Thoracic aorta (tissue), 2 donors: ENCODE measurements around the gene TTC23L. TPM values are rescaled to one million over a fixed set of nuclear protein-coding genes. Genes with fewer than 3 reads are reported as not detected.

Experiments used
- ATAC-seq: fragments of 150-250 bp; one replicate; pipeline ENCODE4 v1.8.0; 2017; ENCODE audit warnings: low read depth; ENCODE audit not compliant: insufficient number of reproducible peaks, low FRiP score
- DNase-seq: peaks from one replicate; pipeline ENCODE4 v3.0.0-alpha.2; 2020; ENCODE audit warnings: low spot score
- H3K27ac ChIP-seq, 2 donors: fragments of 200-600 bp; sonication (generic); 1 replicate in 1 of 2; 2 replicates in 1 of 2; pipeline ENCODE4 v1.5.1; 2016; ENCODE audit warnings: mild to moderate bottlenecking in 2 of 2, moderate library complexity in 2 of 2
- H3K27me3 ChIP-seq: fragments of 200-600 bp; sonication (generic); replicated peaks from 2 replicates; pipeline ENCODE4 v1.6.0; 2016; ENCODE audit warnings: mild to moderate bottlenecking; ENCODE audit not compliant: insufficient read depth
- H3K36me3 ChIP-seq: fragments of 200-600 bp; sonication (generic); one replicate; pipeline ENCODE4 v1.5.1; 2016
- H3K4me1 ChIP-seq, 2 donors: fragments of 200-600 bp; sonication (generic); 1 replicate in 1 of 2; 2 replicates in 1 of 2; pipeline versions ENCODE4 v1.5.1 to v1.6.0; 2016; ENCODE audit warnings: low read depth in 2 of 2, mild to moderate bottlenecking in 1 of 2; ENCODE audit not compliant: control insufficient read depth in 1 of 2
- H3K4me3 ChIP-seq: fragments of 200-600 bp; sonication (generic); 2 replicates; pipeline ENCODE4 v1.5.1; 2016; ENCODE audit warnings: mild to moderate bottlenecking
- H3K9me3 ChIP-seq: fragments of 200-600 bp; sonication (generic); 2 replicates; pipeline ENCODE4 v1.5.1; 2016
- CTCF ChIP-seq: fragments of 200-600 bp; sonication (generic); IDR thresholded peaks from one replicate; pipeline ENCODE4 v1.5.1; 2019; ENCODE audit warnings: antibody characterized with exemption
- total RNA-seq, 2 donors: library from RNA; depleted of rRNA; stranded (reverse); fragments of >200 nt; gene quantifications; one replicate each; pipeline versions ENCODE4 v1.1.0 to v1.2.3, GENCODE V29; 2016

Gene TTC23L
- total RNA-seq, 2 donors from 2014 or later: 3.7 TPM; not detected in 1

- ATAC-seq (no peak), DNase-seq (no peak)
- peaks cover 4 to 15% of the 10 kb centered on the region in 2 donors for H3K4me1 ChIP-seq
- no peak overlapping the region for H3K27ac ChIP-seq
- H3K27me3 ChIP-seq: no peaks in the 10 kb centered on the region
- H3K4me3 ChIP-seq: no peak overlapping the region
- no peaks in the 10 kb centered on the region for H3K9me3 ChIP-seq
- no peak for TF ChIP-seq CTCF
- H3K36me3 ChIP-seq: no peaks in the 10 kb centered on the region
These were observed 3.6 kb downstream of the TTC23L start for GRCh38 chr5:34842554-34842953.

- H3K27ac ChIP-seq: no peak overlapping the region
- no peaks in the 10 kb centered on the region for H3K36me3 ChIP-seq
- H3K4me3 ChIP-seq: no peak overlapping the region
- no peak for TF ChIP-seq CTCF
- no peaks in the 10 kb centered on the region for H3K9me3 ChIP-seq
- H3K27me3 ChIP-seq: no peaks in the 10 kb centered on the region
- peaks cover 4 to 9% of the 10 kb centered on the region in 2 donors for H3K4me1 ChIP-seq
- ATAC-seq: no peak
- DNase-seq: no peak
These were observed 4.5 kb downstream of the TTC23L start for GRCh38 chr5:34843497-34843896.

- no peaks in the 10 kb centered on the region for H3K36me3 ChIP-seq
- no peaks in the 10 kb centered on the region for H3K27me3 ChIP-seq
- no peak overlapping the region for H3K4me3 ChIP-seq
- no peaks in the 10 kb centered on the region for H3K9me3 ChIP-seq
- ATAC-seq (no peak), DNase-seq (no peak)
- peaks cover 4 to 6% of the 10 kb centered on the region in 2 donors for H3K4me1 ChIP-seq
- no peak for TF ChIP-seq CTCF
- H3K27ac ChIP-seq: no peak overlapping the region
These were observed 5.1 kb downstream of the TTC23L start for GRCh38 chr5:34844106-34844505.

GRCh38 chr5:34844999-34845398 is 6.0 kb downstream of the TTC23L start:
- no peak overlapping the region for H3K4me3 ChIP-seq
- H3K27me3 ChIP-seq: no peaks in the 10 kb centered on the region
- H3K27ac ChIP-seq: no peak overlapping the region
- ATAC-seq: no peak
- TF ChIP-seq CTCF: no peak
- DNase-seq: no peak
- no peaks in the 10 kb centered on the region for H3K36me3 ChIP-seq
- no peaks in the 10 kb centered on the region for H3K4me1 ChIP-seq
- no peaks in the 10 kb centered on the region for H3K9me3 ChIP-seq

GRCh38 chr5:34847056-34847455 is 8.1 kb downstream of the TTC23L start:
- Histone ChIP-seq H3K27ac (no peak overlapping the region), H3K9me3 (no peaks in the 10 kb centered on the region), H3K36me3 (no peaks in the 10 kb centered on the region), H3K4me3 (no peak overlapping the region), H3K27me3 (no peaks in the 10 kb centered on the region), H3K4me1 (no peaks in the 10 kb centered on the region)
- no peak for TF ChIP-seq CTCF
- DNase-seq (no peak), ATAC-seq (no peak)
